HepG2 (cell line): ENCODE data around the gene CYP2W1. TPM values are rescaled to one million over a fixed set of nuclear protein-coding genes. Genes with fewer than 3 reads are reported as not detected.

ENCODE experiments used
- ARNT2 ChIP-seq: sonication (generic); formaldehyde crosslinking; IDR thresholded peaks from 2 replicates; pipeline ENCODE4 v1.8.0; 2022; ENCODE audit warnings: mild to moderate bottlenecking, low read depth, missing genetic modification reagents, moderate library complexity
- FIP1L1 ChIP-seq: fragments of 200-400 bp; formaldehyde crosslinking; IDR thresholded peaks from 2 replicates; pipeline ENCODE4 v1.6.1; 2018; ENCODE audit warnings: low read depth, mild to moderate bottlenecking, low read length, moderate library complexity, borderline replicate concordance; ENCODE audit not compliant: insufficient read depth
- GABPA ChIP-seq, 2 experiments: IDR thresholded peaks; 2 replicates each; pipeline ENCODE4 v1.6.1; 2011 to 2016; ENCODE audit warnings: low read depth in 2 of 2, low read length in 1 of 2, missing biosample characterization in 1 of 2, missing genetic modification characterization in 1 of 2
- HES4 ChIP-seq: sonication (generic); formaldehyde crosslinking; IDR thresholded peaks from 2 replicates; pipeline ENCODE4 v1.9.0; 2021; ENCODE audit warnings: mild to moderate bottlenecking, missing genetic modification reagents, borderline replicate concordance
- HMGA1 ChIP-seq: sonication (generic); formaldehyde crosslinking; conservative IDR thresholded peaks from 2 replicates; pipeline ENCODE4 v1.4.0; 2020; ENCODE audit warnings: missing genetic modification reagents
- NCOA5 ChIP-seq: sonication (generic); formaldehyde crosslinking; IDR thresholded peaks from 2 replicates; pipeline ENCODE4 v1.4.0; 2020; ENCODE audit warnings: missing genetic modification reagents
- NONO ChIP-seq, 2 experiments: fragments of 450-650 bp in 1 of 2; sonication (generic) in 1 of 2; formaldehyde crosslinking in 1 of 2; IDR thresholded peaks in 1 of 2; conservative IDR thresholded peaks in 1 of 2; 2 replicates each; pipeline versions ENCODE4 v1.6.1 to v1.8.0; 2017 to 2022; ENCODE audit warnings: mild to moderate bottlenecking in 1 of 2, missing genetic modification reagents in 1 of 2, moderate library complexity in 1 of 2
- NR2F1 ChIP-seq, 2 experiments: fragments of 450-650 bp in 1 of 2; formaldehyde crosslinking in 1 of 2; IDR thresholded peaks; 2 replicates each; pipeline versions ENCODE4 v1.5.0 to v1.6.1; 2016 to 2020; ENCODE audit warnings: mild to moderate bottlenecking in 1 of 2, missing compliant biosample characterization in 1 of 2, missing genetic modification reagents in 1 of 2, moderate library complexity in 1 of 2
- SMYD3 ChIP-seq: sonication (generic); formaldehyde crosslinking; IDR thresholded peaks from 2 replicates; pipeline ENCODE4 v1.8.1; 2023; ENCODE audit warnings: mild to moderate bottlenecking, missing genetic modification reagents
- ZBTB3 ChIP-seq: sonication (generic); formaldehyde crosslinking; IDR thresholded peaks from 2 replicates; pipeline ENCODE4 v1.4.0; 2020; ENCODE audit warnings: low read depth, mild to moderate bottlenecking, moderate library complexity, missing genetic modification reagents, borderline replicate concordance
- ZC3H13 ChIP-seq: sonication (generic); formaldehyde crosslinking; IDR thresholded peaks from 2 replicates; pipeline ENCODE4 v1.8.1; 2023; ENCODE audit warnings: mild to moderate bottlenecking, missing genetic modification reagents, moderate library complexity
- ZNF256 ChIP-seq: sonication (generic); formaldehyde crosslinking; conservative IDR thresholded peaks from 2 replicates; pipeline ENCODE4 v1.4.0; 2020; ENCODE audit warnings: missing genetic modification reagents
- ZNF451 ChIP-seq: sonication (generic); formaldehyde crosslinking; IDR thresholded peaks from 2 replicates; pipeline ENCODE4 v1.5.0; 2020; ENCODE audit warnings: mild to moderate bottlenecking, missing genetic modification reagents
- polyA plus RNA-seq, 8 experiments: library from polyadenylated mRNA; depleted of rRNA in 3 of 8; stranded (reverse) in 7 of 8; unstranded in 1 of 8; fragments of >200 nt; fragmentation: Illumina TruSeq in 4 of 8; extraction: Trizol in 4 of 8; gene quantifications; 2 replicates each; pipeline versions ENCODE4 v1.2.1 to v1.2.3, GENCODE V29; 2011 to 2016; ENCODE audit warnings: low read depth in 4 of 8, missing spikeins in 1 of 8, mixed read lengths in 1 of 8; ENCODE audit not compliant: insufficient read depth in 1 of 8
- total RNA-seq, 5 experiments: library from RNA; depleted of rRNA; stranded (reverse); fragments of >200 nt; fragmentation: Illumina TruSeq; extraction: Trizol; gene quantifications; 2 replicates each; pipeline ENCODE4 v1.2.3, GENCODE V29; 2016; ENCODE audit warnings: low read depth in 1 of 5
- TF ChIP-seq, protein P1 (sequence below): sonication (generic); formaldehyde crosslinking; IDR thresholded peaks from 2 replicates; pipeline ENCODE4 v1.4.0; 2020; ENCODE audit warnings: missing genetic modification reagents
- TF ChIP-seq, protein P2 (sequence below): sonication (generic); formaldehyde crosslinking; IDR thresholded peaks from 2 replicates; pipeline ENCODE4 v1.5.1; 2020; ENCODE audit warnings: mild to moderate bottlenecking, missing genetic modification reagents, borderline replicate concordance
- TF ChIP-seq, protein P3 (sequence below), 2 experiments: sonication (generic) in 1 of 2; formaldehyde crosslinking in 1 of 2; IDR thresholded peaks; 2 replicates each; pipeline versions ENCODE4 v1.4.0 to v1.6.1; 2016 to 2020; ENCODE audit warnings: borderline replicate concordance in 1 of 2, low read depth in 1 of 2, mild to moderate bottlenecking in 1 of 2, missing genetic modification reagents in 1 of 2
- TF ChIP-seq, protein P4 (sequence below): sonication (generic); formaldehyde crosslinking; IDR thresholded peaks from 2 replicates; pipeline ENCODE4 v1.4.0; 2020; ENCODE audit warnings: missing genetic modification reagents

The CYP2W1 gene
- total and polyA plus RNA-seq, 2 of the 13 experiments (the other 11 are each of a cell fraction or from before 2014, with no cell fraction given), result 19.5 to 31.7 TPM

DNA sequence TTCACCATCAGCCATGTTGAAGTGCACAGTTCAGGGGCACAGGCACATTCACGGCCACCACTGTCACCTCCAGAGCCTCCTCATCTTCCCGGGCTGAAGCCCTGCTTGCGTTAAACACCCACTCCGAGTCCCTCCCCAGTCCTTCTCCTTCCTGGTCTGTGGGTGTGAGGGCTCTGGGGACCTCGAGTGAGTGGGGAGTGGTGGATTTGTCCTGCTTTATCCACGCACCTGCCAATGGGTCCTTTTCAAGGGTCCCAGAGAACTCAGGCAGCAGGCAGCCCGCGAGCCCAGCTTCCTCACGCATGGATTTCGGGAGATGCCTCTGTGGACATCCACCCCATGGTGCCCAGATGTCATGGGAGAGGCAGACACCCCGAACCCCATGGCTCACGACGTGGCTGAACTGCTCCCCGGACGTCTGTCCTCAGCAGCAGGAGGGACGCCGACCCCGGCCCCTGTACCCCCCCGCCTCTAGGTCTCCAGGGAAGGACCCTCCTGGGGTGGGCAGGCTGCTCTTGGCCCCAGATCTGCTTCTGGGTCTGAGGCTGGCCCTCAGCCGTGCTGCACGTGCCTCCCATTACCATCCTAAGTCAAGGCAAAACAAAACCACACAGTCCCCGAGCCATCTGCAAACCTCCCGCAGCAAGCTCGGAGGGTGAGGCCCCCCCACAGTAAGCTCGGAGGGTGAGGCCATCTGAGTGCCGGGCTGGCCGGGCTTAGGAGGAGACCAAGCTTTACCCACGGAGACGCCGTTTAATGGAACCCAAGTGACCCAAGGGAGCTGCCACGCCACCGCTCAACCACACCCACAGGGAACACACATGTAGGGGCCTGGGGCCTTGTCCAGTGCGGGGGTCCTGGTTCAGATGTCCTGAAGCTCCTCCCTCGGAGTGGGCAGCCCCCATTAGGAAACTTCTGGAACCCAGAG is 9.0 kb downstream of the CYP2W1 start (continued):
- TF ChIP-seq, protein P1, sequence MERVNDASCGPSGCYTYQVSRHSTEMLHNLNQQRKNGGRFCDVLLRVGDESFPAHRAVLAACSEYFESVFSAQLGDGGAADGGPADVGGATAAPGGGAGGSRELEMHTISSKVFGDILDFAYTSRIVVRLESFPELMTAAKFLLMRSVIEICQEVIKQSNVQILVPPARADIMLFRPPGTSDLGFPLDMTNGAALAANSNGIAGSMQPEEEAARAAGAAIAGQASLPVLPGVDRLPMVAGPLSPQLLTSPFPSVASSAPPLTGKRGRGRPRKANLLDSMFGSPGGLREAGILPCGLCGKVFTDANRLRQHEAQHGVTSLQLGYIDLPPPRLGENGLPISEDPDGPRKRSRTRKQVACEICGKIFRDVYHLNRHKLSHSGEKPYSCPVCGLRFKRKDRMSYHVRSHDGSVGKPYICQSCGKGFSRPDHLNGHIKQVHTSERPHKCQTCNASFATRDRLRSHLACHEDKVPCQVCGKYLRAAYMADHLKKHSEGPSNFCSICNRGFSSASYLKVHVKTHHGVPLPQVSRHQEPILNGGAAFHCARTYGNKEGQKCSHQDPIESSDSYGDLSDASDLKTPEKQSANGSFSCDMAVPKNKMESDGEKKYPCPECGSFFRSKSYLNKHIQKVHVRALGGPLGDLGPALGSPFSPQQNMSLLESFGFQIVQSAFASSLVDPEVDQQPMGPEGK, result peak; percentile 48
- TF ChIP-seq HES4 (CRISPR knock-in tag) (0 out of 2 replicates have a peak, but pooled peaks have one; percentile 37), HMGA1 (CRISPR knock-in tag) (no peak), SMYD3 (CRISPR knock-in tag) (peak; percentile 48; the same call in 1 of the 2 replicates), GABPA (IDR thresholded peaks at IDR 0.05; ENCODE audit: low read depth, low read length) (no peak), GABPA (CRISPR knock-in tag; IDR thresholded peaks at IDR 0.05; ENCODE audit: low read depth) (no peak), ARNT2 (CRISPR knock-in tag) (0 out of 2 replicates have a peak, but pooled peaks have one; percentile 41), ZNF451 (CRISPR knock-in tag) (peak; percentile 53; the same call in 1 of the 2 replicates), ZC3H13 (CRISPR knock-in tag) (0 out of 2 replicates have a peak, but pooled peaks have one; percentile 14), ZBTB3 (CRISPR knock-in tag) (0 out of 2 replicates have a peak, but pooled peaks have one; percentile 0), NCOA5 (CRISPR knock-in tag) (no peak), NONO (IDR thresholded peaks at IDR 0.05) (no peak), NONO (CRISPR knock-in tag; conservative IDR thresholded peaks at IDR 0.05) (no peak), NR2F1 (CRISPR knock-in tag; IDR thresholded peaks at IDR 0.05) (no peak), ZNF256 (CRISPR knock-in tag) (no peak), FIP1L1 (0 out of 2 replicates have a peak, but pooled peaks have one; percentile 32)
- TF ChIP-seq, protein P2, sequence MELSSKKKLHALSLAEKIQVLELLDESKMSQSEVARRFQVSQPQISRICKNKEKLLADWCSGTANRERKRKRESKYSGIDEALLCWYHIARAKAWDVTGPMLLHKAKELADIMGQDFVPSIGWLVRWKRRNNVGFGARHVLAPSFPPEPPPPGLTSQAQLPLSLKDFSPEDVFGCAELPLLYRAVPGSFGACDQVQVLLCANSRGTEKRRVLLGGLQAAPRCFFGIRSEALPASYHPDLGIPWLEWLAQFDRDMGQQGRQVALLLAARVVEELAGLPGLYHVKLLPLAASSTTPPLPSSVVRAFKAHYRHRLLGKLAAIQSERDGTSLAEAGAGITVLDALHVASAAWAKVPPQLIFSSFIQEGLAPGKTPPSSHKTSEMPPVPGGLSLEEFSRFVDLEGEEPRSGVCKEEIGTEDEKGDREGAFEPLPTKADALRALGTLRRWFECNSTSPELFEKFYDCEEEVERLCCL (CRISPR knock-in tag), result no peak
- TF ChIP-seq, protein P3, sequence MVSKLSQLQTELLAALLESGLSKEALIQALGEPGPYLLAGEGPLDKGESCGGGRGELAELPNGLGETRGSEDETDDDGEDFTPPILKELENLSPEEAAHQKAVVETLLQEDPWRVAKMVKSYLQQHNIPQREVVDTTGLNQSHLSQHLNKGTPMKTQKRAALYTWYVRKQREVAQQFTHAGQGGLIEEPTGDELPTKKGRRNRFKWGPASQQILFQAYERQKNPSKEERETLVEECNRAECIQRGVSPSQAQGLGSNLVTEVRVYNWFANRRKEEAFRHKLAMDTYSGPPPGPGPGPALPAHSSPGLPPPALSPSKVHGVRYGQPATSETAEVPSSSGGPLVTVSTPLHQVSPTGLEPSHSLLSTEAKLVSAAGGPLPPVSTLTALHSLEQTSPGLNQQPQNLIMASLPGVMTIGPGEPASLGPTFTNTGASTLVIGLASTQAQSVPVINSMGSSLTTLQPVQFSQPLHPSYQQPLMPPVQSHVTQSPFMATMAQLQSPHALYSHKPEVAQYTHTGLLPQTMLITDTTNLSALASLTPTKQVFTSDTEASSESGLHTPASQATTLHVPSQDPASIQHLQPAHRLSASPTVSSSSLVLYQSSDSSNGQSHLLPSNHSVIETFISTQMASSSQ (IDR thresholded peaks at IDR 0.05; ENCODE audit: low read depth), result no peak
- TF ChIP-seq, protein P3 (CRISPR knock-in tag; IDR thresholded peaks at IDR 0.05; ENCODE audit: borderline replicate concordance), result peak; percentile 20; the same call in 1 of the 2 replicates
- TF ChIP-seq, protein P4, sequence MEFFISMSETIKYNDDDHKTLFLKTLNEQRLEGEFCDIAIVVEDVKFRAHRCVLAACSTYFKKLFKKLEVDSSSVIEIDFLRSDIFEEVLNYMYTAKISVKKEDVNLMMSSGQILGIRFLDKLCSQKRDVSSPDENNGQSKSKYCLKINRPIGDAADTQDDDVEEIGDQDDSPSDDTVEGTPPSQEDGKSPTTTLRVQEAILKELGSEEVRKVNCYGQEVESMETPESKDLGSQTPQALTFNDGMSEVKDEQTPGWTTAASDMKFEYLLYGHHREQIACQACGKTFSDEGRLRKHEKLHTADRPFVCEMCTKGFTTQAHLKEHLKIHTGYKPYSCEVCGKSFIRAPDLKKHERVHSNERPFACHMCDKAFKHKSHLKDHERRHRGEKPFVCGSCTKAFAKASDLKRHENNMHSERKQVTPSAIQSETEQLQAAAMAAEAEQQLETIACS (CRISPR knock-in tag), result no peak; the same call in 1 of the 2 replicates
